Activated CD8-positive, alpha-beta memory T cell treated with anti-CD3 and anti-CD28 coated beads for 48 hours (primary cell): ENCODE measurements around the gene ATP5ME.
"Not testable (repeated sequence)": the region's sequence is repeated elsewhere in the genome, so short reads cannot be mapped to it uniquely, and the experiment has no call there.

Experiments used
- DNase-seq, 3 experiments: peaks; one replicate each; pipeline ENCODE4 v3.0.0-alpha.2; 2020; ENCODE audit warnings: low read depth in 2 of 3, low spot score in 2 of 3

ATP5ME gene

DNA sequence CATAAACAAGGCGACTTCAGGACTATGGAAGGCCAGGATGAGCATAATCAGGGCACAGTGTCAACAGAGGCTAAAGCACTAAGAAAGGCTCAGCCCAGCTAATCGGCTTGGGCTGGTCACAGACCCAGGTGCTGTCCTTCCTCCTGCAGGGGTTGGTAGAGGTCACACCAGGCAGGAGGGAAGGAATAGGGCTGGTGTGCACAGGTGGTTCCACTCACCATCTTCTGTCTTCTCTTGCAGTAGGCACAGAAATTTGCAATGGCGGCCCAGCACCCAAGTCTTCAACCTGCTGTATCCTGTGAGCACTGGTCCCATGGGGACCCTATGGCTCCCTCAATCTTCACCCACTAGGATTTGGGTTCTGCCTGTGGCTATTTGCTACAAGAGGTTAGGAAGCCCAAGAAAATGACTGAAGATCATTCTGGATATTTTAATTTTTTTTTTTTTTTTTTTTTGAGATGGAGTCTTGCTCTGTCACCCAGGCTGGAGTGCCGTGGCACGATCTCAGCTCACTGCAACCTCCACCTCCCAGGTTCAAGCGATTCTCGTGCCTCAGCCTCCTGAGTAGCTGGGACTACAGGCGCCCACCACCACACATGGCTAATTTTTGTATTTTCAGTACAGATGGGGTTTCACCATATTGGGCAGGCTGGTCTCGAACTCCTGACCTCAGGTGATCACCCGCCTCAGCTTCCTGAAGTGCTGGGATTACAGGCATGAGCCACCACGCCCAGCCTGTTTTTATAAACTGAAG is 4.1 kb downstream of the ATP5ME start:
- not testable (repeated sequence) for DNase-seq

GRCh38 chr4:668219-668618 is 5.9 kb downstream of the ATP5ME start:
- DNase-seq, result not testable (repeated sequence)

- no peak for DNase-seq
Observed at GRCh38 chr4:667545-667925, 6.5 kb downstream of the ATP5ME start.

DNA sequence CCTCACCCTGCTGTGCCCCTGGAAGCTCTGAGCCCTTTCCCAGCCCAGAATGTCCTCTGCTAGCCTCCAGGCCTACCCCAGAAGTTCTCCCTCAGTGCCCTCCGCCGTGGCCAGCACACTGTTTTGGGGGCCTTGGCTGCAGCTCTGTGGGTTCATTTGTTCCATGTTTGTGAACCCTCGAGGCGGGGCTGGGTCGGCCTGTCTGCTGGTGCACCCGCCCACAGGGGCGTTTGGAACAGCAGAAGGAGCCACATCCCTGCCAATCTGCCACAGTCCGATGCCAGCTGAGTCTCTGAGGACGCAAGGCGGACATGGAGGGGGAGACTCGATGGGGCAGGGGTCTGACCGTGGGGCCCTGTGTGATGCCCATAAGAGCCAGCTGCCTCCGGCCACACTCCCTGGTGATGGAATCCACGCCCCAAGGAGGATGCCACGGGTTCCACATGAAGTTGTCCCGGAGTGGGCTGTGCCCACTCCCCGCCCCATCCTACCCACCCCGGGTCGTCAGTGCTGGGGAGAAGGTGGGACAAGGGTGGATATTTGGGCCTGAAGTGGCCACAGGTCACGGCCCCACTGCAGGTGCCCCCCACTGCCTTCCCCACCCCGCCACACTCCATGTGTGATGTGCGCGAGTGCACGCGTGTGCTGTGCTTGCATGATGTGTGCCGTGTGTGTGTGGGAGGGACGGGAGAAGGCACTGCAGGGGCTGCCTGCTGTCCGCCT is 7.1 kb downstream of the ATP5ME start:
- DNase-seq, result no peak

DNA sequence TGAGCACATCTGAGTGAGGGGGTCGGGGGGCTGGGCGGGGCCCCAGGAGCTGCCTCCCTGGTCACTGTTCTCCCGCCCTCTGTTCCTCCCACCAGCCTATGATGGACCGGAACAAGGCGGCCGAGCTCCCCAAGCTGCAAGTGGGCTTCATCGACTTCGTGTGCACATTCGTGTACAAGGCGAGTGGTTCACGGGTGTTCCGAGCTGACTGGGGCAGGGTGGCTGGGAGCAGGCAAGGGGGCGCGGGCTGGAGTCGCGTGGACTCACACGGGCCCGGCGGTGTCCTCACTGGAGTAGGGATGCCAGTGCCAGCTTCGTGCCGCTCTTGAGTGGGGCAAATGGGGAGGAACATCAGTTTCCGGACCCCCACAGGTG is 7.7 kb downstream of the ATP5ME start:
- DNase-seq, result no peak

DNA sequence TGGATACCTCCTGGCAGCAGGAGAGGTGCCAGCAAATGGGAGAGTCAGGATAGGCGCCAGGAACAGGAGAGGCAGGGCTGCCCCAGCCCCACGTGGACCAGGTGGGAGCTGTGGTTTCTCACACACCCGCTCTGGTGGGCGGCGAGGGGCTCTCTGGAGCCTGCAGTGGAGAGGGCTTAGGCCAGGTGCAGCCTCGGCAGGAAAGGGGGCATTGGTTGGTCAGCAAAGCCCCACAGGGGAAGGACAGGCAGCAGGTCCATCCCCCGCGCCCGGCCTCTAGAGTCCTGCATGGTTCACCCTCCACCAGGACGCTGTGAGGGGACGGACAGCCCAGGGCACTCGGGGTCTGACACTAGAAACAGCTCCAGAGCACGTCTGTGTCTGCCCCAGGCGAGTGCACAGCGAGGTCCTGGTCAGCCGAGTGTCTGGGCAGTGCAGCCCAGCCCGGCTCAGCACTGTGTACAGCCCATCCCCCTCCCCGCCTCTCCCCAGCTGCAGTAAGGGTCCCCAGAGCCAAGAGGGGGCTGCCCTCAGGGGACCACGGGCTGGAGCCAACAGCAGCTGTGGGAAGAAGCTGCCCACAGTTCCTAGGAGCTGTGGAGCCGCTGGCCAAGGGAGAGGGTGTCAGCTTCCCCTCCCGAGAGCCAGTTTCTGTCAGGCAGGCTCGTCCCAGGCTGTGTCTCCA is 8.2 kb downstream of the ATP5ME start:
- no peak for DNase-seq

GRCh38 chr4:665381-665750 is 8.7 kb downstream of the ATP5ME start:
- DNase-seq, result no peak

GRCh38 chr4:664713-665231 is 9.3 kb downstream of the ATP5ME start:
- DNase-seq, result no peak

GRCh38 chr4:663438-664428 is 10.3 kb downstream of the ATP5ME start:
- DNase-seq, result peak in 1 of 3 experiments; percentile 45

DNA sequence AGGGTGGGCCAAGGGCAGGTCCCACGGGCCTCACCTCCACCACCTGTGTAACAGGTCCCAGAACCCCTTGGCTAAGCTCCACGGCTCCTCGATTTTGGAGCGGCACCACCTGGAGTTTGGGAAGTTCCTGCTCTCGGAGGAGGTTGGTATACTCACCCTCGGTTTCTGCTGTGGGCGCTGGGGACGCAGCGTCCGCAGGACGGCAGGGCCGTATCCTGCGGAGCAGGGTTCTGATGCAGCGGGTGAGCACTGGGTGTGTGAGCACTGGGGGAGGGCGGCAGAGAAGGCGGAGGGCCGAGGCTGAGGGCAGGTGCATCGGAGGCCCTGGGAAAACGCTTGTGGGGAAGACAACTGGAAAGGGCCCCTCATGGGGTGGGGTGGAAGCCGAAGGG is 11.0 kb downstream of the ATP5ME start:
- no peak for DNase-seq

DNA sequence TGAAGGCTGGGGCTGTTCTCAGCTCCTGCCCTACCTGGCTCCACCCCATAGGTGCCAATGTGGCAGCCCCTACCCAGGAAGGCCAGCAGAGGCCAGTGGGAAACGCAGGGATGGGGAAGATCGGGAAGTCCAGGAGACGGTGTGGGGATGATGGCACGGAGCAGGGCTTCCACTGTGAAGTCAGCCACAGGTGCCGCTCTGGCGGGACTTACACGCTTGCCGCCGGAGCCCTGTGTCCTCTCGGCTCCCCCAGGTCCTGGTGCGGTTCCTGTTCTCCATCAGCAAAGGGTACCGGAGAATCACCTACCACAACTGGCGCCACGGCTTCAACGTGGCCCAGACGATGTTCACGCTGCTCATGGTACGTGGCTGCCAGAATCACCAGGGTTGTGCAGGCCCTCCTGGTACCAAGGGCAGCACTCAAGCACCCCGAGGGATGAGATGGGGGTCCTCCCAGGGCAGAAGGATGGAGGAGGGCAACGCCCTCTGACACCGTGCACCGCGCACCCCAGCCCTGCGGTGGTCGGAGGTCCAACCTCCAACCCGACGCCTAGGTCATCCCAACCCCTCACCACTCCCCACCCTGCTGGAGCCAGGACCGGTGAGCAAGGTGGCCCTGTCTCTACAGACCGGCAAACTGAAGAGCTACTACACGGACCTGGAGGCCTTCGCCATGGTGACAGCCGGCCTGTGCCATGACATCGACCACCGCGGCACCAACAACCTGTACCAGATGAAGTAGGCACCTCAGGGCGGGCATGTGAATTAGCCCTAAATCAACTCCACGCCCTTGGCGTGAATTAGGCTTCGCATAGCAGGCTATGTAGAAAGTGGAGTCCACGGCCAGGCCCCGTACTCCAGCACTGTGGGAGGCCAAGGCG is 12.0 kb downstream of the ATP5ME start:
- DNase-seq, result no peak

DNA sequence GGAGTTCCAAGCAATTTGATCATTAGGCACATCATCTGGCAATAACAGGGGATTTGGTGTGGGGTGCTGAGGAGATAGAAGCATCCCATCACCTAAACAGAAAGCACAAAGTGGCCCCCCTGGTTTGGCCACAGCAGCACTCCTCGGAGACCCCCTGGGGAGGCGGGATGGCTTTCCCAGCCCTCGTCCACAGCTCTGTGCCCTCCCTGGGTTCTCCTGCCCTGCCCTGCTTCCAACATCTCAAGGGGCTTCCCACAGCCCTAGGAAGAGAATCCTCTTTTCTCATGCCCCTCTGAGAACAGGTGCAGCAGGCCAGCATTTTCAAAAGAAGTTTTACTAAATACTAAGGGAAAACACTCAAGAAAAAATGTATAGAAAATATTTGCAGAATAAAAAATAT is 12.8 kb downstream of the ATP5ME start:
- no peak for DNase-seq

DNA sequence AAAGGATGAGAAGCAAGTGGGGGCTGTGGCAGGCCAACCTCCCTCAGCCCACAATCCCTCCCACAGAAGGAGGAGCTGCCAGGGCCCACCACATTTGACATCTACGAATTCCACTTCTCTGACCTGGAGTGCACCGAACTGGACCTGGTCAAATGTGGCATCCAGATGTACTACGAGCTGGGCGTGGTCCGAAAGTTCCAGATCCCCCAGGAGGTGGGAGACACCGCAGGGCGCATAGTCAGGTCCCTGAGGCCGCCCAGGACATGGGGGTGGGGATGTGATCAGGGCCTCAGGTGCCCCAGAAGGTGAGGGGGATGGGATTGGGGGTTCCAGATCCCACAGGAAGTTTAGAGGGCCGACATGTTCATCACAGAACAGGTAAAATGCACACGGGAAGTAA is 13.7 kb downstream of the ATP5ME start:
- DNase-seq, result no peak

DNA sequence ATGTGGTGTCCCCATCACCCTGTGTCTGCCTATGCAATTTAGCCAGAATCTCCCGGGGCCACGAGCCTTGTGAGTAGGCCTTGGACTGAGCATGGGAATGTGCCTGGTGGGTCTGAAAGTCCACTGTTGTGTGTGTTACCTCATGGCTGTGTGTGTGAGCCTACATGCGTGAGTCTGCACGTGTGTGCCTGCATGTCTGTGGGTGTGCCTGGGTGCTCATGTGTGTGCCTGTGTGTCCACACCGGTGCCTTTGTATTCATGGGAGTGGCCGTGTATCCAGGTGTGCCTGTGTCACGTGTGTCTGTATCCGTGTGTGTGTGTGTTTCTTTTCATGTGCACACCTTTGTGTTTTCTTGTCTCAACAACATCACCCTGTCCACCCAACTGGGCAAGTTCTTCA is 14.2 kb downstream of the ATP5ME start:
- no peak for DNase-seq

GRCh38 chr4:658681-659667 is 15.1 kb downstream of the ATP5ME start:
- DNase-seq, result no peak

DNA sequence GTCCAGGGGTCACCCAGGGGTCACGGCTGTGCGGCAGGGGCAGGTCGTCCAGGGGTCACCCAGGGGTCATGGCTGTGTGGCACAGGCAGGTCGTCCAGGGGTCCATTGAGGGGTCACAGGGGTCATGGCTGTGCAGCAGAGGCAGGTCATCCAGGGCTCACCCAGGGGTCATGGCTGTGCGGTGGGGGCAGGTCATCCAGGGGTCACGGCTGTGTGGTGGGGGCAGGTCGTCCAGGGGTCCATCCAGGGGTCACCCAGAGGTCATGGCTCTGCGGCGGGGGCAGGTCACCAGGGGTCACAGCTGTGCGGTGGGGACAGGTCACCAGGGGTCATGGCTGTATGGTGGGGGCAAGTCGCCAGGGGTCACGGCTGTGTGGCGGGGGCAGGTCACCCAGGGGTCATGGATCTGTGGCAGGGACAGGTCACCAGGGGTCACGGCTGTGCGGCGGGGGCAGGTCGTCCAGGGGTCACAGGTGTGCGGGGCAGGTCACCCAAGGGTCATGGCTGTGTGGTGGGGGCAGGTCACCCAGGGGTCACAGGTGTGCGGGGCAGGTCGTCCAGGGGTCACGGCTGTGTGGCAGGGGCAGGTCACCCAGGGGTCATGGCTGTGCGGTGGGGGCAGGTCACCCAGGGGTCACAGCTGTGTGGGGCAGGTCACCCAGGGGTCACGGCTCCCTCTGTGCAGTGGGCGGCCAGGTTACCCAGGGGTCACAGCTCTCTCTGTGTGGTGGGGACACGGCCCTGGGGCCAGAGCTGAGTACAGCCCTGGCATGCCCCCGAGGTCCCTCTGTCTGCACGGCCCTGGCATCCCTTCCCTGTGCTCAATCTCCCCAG is 16.0 kb downstream of the ATP5ME start:
- DNase-seq, result no peak

- no peak for DNase-seq
Observed at GRCh38 chr4:657338-657833, 16.7 kb downstream of the ATP5ME start.
